Stomach (tissue), 4 donors: ENCODE data around the gene CHMP2A.

Source experiments
- EP300 ChIP-seq: sonication (generic); formaldehyde crosslinking; IDR thresholded peaks from one replicate; pipeline ENCODE4 v1.6.1; 2017; ENCODE audit warnings: antibody characterized with exemption
- POLR2A ChIP-seq, 4 donors: fragments of 450-650 bp; IDR thresholded peaks; one replicate each; pipeline ENCODE4 v1.6.1; 2016; ENCODE audit warnings: antibody characterized with exemption in 4 of 4, control low read depth in 2 of 4, mild to moderate bottlenecking in 1 of 4, moderate library complexity in 1 of 4
- POLR2AphosphoS5 ChIP-seq, 3 donors: sonication (generic); formaldehyde crosslinking; IDR thresholded peaks; one replicate each; pipeline ENCODE4 v1.6.1; 2016; ENCODE audit warnings: antibody characterized with exemption in 3 of 3
- TF ChIP-seq, protein P1 (sequence below), 7 experiments: fragments of 450-650 bp in 4 of 7; fragments of 200-600 bp in 3 of 7; sonication (generic) in 3 of 7; IDR thresholded peaks; one replicate each; pipeline ENCODE4 v1.5.1; 2016 to 2019; ENCODE audit warnings: antibody characterized with exemption in 7 of 7, control low read depth in 2 of 7, mild to moderate bottlenecking in 1 of 7

DNA sequence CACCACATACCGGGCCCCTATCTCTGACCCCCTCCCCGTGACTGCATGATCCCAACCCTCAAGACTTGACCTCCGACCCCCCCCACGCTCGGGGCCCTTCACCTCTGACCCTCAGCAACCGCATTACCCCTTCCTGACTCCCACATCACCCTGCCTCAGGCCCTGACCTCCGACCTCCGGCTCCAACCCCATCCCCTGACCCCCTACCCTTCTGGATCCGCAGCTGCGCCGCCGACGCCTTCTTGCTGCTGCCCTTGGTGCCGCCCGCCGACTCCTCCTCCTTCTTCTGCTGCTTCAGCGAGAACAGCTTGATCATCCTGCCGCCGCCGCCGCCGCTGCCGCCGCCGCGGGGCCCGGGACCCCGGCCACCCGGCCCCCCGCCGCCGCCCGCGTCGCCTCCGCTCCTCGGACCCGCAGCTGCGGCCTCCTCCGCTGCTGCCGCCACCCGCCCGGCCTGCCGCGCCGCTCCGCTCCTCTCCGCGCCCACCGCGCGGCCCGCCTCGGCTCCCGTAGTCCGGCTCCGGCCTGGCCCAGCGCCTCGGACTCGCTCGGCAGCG, 3.2 kb upstream of the CHMP2A start, which contains the start of gene UBE2M:
- TF ChIP-seq, protein P1, sequence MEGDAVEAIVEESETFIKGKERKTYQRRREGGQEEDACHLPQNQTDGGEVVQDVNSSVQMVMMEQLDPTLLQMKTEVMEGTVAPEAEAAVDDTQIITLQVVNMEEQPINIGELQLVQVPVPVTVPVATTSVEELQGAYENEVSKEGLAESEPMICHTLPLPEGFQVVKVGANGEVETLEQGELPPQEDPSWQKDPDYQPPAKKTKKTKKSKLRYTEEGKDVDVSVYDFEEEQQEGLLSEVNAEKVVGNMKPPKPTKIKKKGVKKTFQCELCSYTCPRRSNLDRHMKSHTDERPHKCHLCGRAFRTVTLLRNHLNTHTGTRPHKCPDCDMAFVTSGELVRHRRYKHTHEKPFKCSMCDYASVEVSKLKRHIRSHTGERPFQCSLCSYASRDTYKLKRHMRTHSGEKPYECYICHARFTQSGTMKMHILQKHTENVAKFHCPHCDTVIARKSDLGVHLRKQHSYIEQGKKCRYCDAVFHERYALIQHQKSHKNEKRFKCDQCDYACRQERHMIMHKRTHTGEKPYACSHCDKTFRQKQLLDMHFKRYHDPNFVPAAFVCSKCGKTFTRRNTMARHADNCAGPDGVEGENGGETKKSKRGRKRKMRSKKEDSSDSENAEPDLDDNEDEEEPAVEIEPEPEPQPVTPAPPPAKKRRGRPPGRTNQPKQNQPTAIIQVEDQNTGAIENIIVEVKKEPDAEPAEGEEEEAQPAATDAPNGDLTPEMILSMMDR (IDR thresholded peaks at IDR 0.05) = no peak
- no peak for TF ChIP-seq POLR2A (IDR thresholded peaks at IDR 0.05)
- peak in 1 of 3 donors; percentile 21 for TF ChIP-seq POLR2AphosphoS5 (IDR thresholded peaks at IDR 0.05)
- no peak for TF ChIP-seq EP300
